HEK293 (cell line): ENCODE data around the gene CHST15.

ENCODE experiments used
- CTCF ChIA-PET: fragments of 350-600 bp; formaldehyde crosslinking; extraction: SDS; loops from one replicate; lab custom pipeline; 2021; ENCODE audit warnings: antibody characterized with exemption; lab: Yijun Ruan, JAX
- POLR2A ChIA-PET: fragments of 300-600 bp; formaldehyde crosslinking; extraction: SDS; loops from one replicate; lab custom pipeline; 2020; ENCODE audit warnings: antibody characterized with exemption, inconsistent platforms; lab: Yijun Ruan, JAX
- H3K27ac ChIP-seq: fragments of 200-500 bp; sonication (Bioruptor generic); 2 replicates; pipeline ENCODE4 v1.5.1; 2014; ENCODE audit warnings: low read depth, low read length, control low read depth, inconsistent platforms; ENCODE audit errors: extremely low read depth
- H3K36me3 ChIP-seq, 2 experiments: fragments of 200-500 bp in 1 of 2; sonication (Bioruptor generic) in 1 of 2; 1 replicate in 1 of 2; 2 replicates in 1 of 2; pipeline ENCODE4 v1.5.1; 2014 to 2017; ENCODE audit warnings: inconsistent platforms in 2 of 2, low read length in 2 of 2; ENCODE audit not compliant: control insufficient read depth in 2 of 2, insufficient read depth in 1 of 2
- H3K4me1 ChIP-seq: fragments of 200-500 bp; sonication (Bioruptor generic); 2 replicates; pipeline ENCODE4 v1.5.1; 2014; ENCODE audit warnings: mild to moderate bottlenecking, low read length, inconsistent platforms; ENCODE audit not compliant: control insufficient read depth, insufficient read depth
- H3K4me3 ChIP-seq: 2 replicates; pipeline ENCODE4 v1.5.1; 2011; ENCODE audit warnings: low read depth, mild to moderate bottlenecking, control low read depth, low read length, moderate library complexity
- H3K9me3 ChIP-seq: fragments of 200-500 bp; sonication (Bioruptor generic); 2 replicates; pipeline ENCODE4 v1.5.1; 2014; ENCODE audit warnings: low read depth, low read length, inconsistent platforms; ENCODE audit not compliant: control insufficient read depth, insufficient read depth
- KLF9 ChIP-seq: fragments of 450-650 bp; formaldehyde crosslinking; IDR thresholded peaks from 2 replicates; pipeline ENCODE4 v1.5.1; 2016; ENCODE audit warnings: missing biosample characterization, missing genetic modification characterization, low read depth
- MZF1 ChIP-seq: fragments of 450-650 bp; formaldehyde crosslinking; IDR thresholded peaks from 2 replicates; pipeline ENCODE4 v1.5.1; 2017; ENCODE audit warnings: missing biosample characterization, missing genetic modification characterization, borderline replicate concordance
- RBAK ChIP-seq: fragments of 450-650 bp; formaldehyde crosslinking; IDR thresholded peaks from 2 replicates; pipeline ENCODE4 v1.5.1; 2016; ENCODE audit warnings: missing biosample characterization, missing genetic modification characterization
- ZBTB11 ChIP-seq: fragments of 450-650 bp; formaldehyde crosslinking; conservative IDR thresholded peaks from 2 replicates; pipeline ENCODE4 v1.5.1; 2016; ENCODE audit warnings: low read depth, missing biosample characterization, missing genetic modification characterization
- ZFHX2 ChIP-seq: fragments of 450-650 bp; formaldehyde crosslinking; conservative IDR thresholded peaks from 2 replicates; pipeline ENCODE4 v1.5.1; 2016; ENCODE audit warnings: missing biosample characterization, missing genetic modification characterization
- ZFP37 ChIP-seq: fragments of 450-650 bp; formaldehyde crosslinking; IDR thresholded peaks from 2 replicates; pipeline ENCODE4 v1.5.1; 2016; ENCODE audit warnings: missing biosample characterization, missing genetic modification characterization
- ZNF18 ChIP-seq: fragments of 450-650 bp; formaldehyde crosslinking; IDR thresholded peaks from 2 replicates; pipeline ENCODE4 v1.5.1; 2016; ENCODE audit warnings: missing biosample characterization, missing genetic modification characterization
- ZNF211 ChIP-seq: fragments of 450-650 bp; formaldehyde crosslinking; IDR thresholded peaks from 2 replicates; pipeline ENCODE4 v1.5.1; 2016; ENCODE audit warnings: low read depth, missing biosample characterization, missing genetic modification characterization
- ZNF223 ChIP-seq: fragments of 450-650 bp; formaldehyde crosslinking; IDR thresholded peaks from 2 replicates; pipeline ENCODE4 v1.5.1; 2016; ENCODE audit warnings: missing biosample characterization, missing genetic modification characterization
- ZNF280D ChIP-seq: fragments of 450-650 bp; formaldehyde crosslinking; IDR thresholded peaks from 2 replicates; pipeline ENCODE4 v1.5.1; 2016; ENCODE audit warnings: missing biosample characterization, missing genetic modification characterization
- ZNF350 ChIP-seq: fragments of 450-650 bp; formaldehyde crosslinking; IDR thresholded peaks from 2 replicates; pipeline ENCODE4 v1.5.0; 2017; ENCODE audit warnings: missing biosample characterization, mild to moderate bottlenecking, missing genetic modification characterization
- ZNF37A ChIP-seq: fragments of 450-650 bp; IDR thresholded peaks from 2 replicates; pipeline ENCODE4 v1.5.1; 2018; ENCODE audit warnings: missing biosample characterization, missing genetic modification characterization
- ZNF423 ChIP-seq: fragments of 450-650 bp; formaldehyde crosslinking; IDR thresholded peaks from 2 replicates; pipeline ENCODE4 v1.5.1; 2016; ENCODE audit warnings: missing biosample characterization, missing genetic modification characterization
- ZNF449 ChIP-seq: fragments of 450-650 bp; formaldehyde crosslinking; IDR thresholded peaks from 2 replicates; pipeline ENCODE4 v1.5.1; 2017; ENCODE audit warnings: missing biosample characterization, mild to moderate bottlenecking, missing genetic modification characterization, moderate library complexity
- ZNF544 ChIP-seq: fragments of 450-650 bp; formaldehyde crosslinking; IDR thresholded peaks from 2 replicates; pipeline ENCODE4 v1.5.0; 2017; ENCODE audit warnings: missing biosample characterization, missing genetic modification characterization
- ZNF571 ChIP-seq: fragments of 450-650 bp; formaldehyde crosslinking; IDR thresholded peaks from 2 replicates; pipeline ENCODE4 v1.5.0; 2017; ENCODE audit warnings: missing biosample characterization, missing genetic modification characterization
- ZNF621 ChIP-seq: fragments of 450-650 bp; formaldehyde crosslinking; IDR thresholded peaks from 2 replicates; pipeline ENCODE4 v1.5.1; 2017; ENCODE audit warnings: missing biosample characterization, missing genetic modification characterization
- ZNF629 ChIP-seq: fragments of 450-650 bp; formaldehyde crosslinking; IDR thresholded peaks from 2 replicates; pipeline ENCODE4 v1.5.1; 2017; ENCODE audit warnings: missing biosample characterization, missing genetic modification characterization
- ZNF677 ChIP-seq: fragments of 450-650 bp; IDR thresholded peaks from 2 replicates; pipeline ENCODE4 v1.5.0; 2018; ENCODE audit warnings: missing biosample characterization, mild to moderate bottlenecking, missing genetic modification characterization, moderate library complexity
- TF ChIP-seq, protein P1 (sequence below): fragments of 450-650 bp; formaldehyde crosslinking; IDR thresholded peaks from 2 replicates; pipeline ENCODE4 v1.5.1; 2016; ENCODE audit warnings: missing biosample characterization, missing genetic modification characterization

Gene CHST15

GRCh38 chr10:124138195-124138882 lies 44.9 kb upstream of the CHST15 start:
- H3K4me3 ChIP-seq = no peak overlapping the region
- TF ChIP-seq ZNF280D (tag by site-specific recombination) = no peak
- CTCF ChIA-PET = no interaction called here
- H3K36me3 ChIP-seq = no peaks in the 10 kb centered on the region
- no peaks in the 10 kb centered on the region for H3K9me3 ChIP-seq
- POLR2A ChIA-PET = no interaction called here
- no peaks in the 10 kb centered on the region for H3K4me1 ChIP-seq
- H3K27ac ChIP-seq = no peak overlapping the region

DNA sequence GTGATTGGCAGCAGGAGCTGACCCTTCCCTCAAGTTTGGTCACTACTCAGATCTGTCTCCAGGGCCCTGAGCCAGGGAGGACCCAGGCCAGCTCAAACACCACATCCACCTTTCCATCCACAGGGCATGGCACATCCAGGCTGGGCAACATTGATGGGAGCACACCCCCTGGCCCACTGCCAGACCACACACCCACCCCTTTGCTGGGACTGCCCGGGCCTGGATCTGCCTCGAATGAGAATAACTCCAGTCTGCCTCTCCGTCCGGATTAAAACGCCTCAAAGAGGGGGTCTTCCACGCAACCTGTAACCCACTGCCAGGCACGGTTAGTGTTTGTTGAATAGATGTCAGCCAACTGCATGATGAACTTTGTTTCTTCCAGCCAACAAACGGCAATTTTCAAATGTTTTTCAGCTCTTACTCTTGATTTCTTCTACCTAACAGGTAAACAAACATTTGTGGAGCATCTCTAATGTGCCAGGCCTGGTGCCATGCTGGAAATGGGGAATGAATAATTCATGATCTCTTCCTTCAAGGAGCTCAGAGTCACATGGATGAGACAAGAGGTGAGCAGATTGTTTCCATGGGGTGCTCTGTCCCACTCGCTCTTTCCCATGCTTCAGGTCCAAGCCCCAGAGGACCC lies 41.0 kb upstream of the CHST15 start:
- TF ChIP-seq KLF9 (tag by site-specific recombination) (0 out of 2 replicates have a peak, but pooled peaks have one; percentile 24), RBAK (tag by site-specific recombination) (no peak), ZBTB11 (no peak), ZNF211 (tag by site-specific recombination) (no peak)
- TF ChIP-seq, protein P1, sequence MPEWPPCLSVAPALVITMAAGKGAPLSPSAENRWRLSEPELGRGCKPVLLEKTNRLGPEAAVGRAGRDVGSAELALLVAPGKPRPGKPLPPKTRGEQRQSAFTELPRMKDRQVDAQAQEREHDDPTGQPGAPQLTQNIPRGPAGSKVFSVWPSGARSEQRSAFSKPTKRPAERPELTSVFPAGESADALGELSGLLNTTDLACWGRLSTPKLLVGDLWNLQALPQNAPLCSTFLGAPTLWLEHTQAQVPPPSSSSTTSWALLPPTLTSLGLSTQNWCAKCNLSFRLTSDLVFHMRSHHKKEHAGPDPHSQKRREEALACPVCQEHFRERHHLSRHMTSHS = no peak
- Histone ChIP-seq H3K4me3 (no peak overlapping the region), H3K36me3 (no peaks in the 10 kb centered on the region), H3K4me1 (no peaks in the 10 kb centered on the region), H3K9me3 (no peaks in the 10 kb centered on the region), H3K27ac (no peak overlapping the region)
- POLR2A ChIA-PET = no interaction called here
- CTCF ChIA-PET = interaction anchor here (0.9 to 2.0 kb wide), 2 partner anchors 8 to 140 kb away, joined by 4 to 7 read pairs; no protein-coding TSS in a partner anchor

DNA sequence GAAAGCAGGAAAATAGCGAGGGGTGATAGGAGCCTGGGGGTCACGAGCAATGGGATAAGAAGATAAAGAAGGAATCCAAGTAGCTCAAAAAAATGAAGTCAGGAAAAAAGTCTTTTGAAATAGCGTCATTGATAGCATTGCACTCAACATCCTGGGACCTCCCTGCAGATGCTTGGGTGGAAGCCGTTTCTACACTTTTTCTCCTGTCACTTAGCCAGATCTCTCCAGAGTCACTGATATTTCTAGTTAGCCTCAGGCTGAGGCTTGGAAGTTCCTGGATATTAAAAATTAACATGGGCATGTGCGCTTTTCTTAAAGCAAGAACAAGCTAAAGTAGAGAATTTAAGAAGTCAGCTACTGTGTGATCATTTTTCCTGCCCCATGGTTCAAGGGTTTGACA lies 39.5 kb upstream of the CHST15 start:
- Histone ChIP-seq H3K9me3 (no peaks in the 10 kb centered on the region), H3K36me3 (no peaks in the 10 kb centered on the region), H3K4me3 (no peak overlapping the region), H3K4me1 (no peaks in the 10 kb centered on the region), H3K27ac (no peak overlapping the region)
- ChIA-PET CTCF (interaction anchor here (0.7 to 2.0 kb wide), 3 partner anchors 63 to 138 kb away, joined by 3 to 7 read pairs (median 4); no protein-coding TSS in a partner anchor), POLR2A (interaction anchor here (0.5 kb wide), 1 partner anchor 127 kb away, joined by 3 read pairs; no protein-coding TSS in a partner anchor)
- TF ChIP-seq ZNF677 (tag by site-specific recombination) = no peak
- TF ChIP-seq ZFP37 (tag by site-specific recombination) = no peak
- no peak for TF ChIP-seq ZNF629 (tag by site-specific recombination)
- TF ChIP-seq ZNF449 (tag by site-specific recombination) = no peak
- TF ChIP-seq ZNF18 (tag by site-specific recombination) = no peak
- no peak for TF ChIP-seq ZNF621 (tag by site-specific recombination)
- TF ChIP-seq MZF1 (tag by site-specific recombination) = no peak
- no peak for TF ChIP-seq ZNF350 (tag by site-specific recombination)
- no peak for TF ChIP-seq ZFHX2 (tag by site-specific recombination)
- no peak for TF ChIP-seq ZNF223
- TF ChIP-seq ZNF571 (tag by site-specific recombination) = no peak
- TF ChIP-seq ZNF423 (tag by site-specific recombination) = no peak
- no peak for TF ChIP-seq ZNF544 (tag by site-specific recombination)
- TF ChIP-seq ZNF37A = no peak
